ENCODE measurements around the gene GALNS. TPM values are rescaled to one million over a fixed set of nuclear protein-coding genes. Genes with fewer than 3 reads are reported as not detected.

The GALNS gene
- polyA plus RNA-seq, 1 experiment, result 11.6 TPM

- no peak overlapping the region for H3K4me3 ChIP-seq (ENCODE audit: low read depth, low read length)
- POLR2A ChIA-PET, result interaction anchor here (1.4 kb wide), 1 partner anchor 16 kb away, joined by 3 read pairs; no protein-coding TSS in a partner anchor
- no peak overlapping the region for H3K27ac ChIP-seq (ENCODE audit: low read depth, low read length)
- no peak for TF ChIP-seq CTCF (IDR thresholded peaks at IDR 0.05; ENCODE audit: low read depth, low read length)
- no peak for DNase-seq (ENCODE audit: low read depth, low spot score)
- no peaks in the 10 kb centered on the region; the same call in 1 of the 2 replicates for H3K9me3 ChIP-seq (ENCODE audit: control insufficient read depth, insufficient read depth, low read length)
- no peaks in the 10 kb centered on the region for H3K27me3 ChIP-seq (ENCODE audit: control insufficient read depth, insufficient read depth, low read length)
- CTCF ChIA-PET, result interaction anchor here (0.5 to 1.2 kb wide), 2 partner anchors 32 to 35 kb away, joined by 3 to 4 read pairs; no protein-coding TSS in a partner anchor
These were observed 78.1 kb downstream of the GALNS start for GRCh38 chr16:88778541-88779065.

GRCh38 chr16:88778271-88778525, 78.5 kb downstream of the GALNS start:
- TF ChIP-seq CTCF (IDR thresholded peaks at IDR 0.05; ENCODE audit: low read depth, low read length), result no peak
- H3K4me3 ChIP-seq (ENCODE audit: low read depth, low read length), result no peak overlapping the region
- H3K27ac ChIP-seq (ENCODE audit: low read depth, low read length), result no peak overlapping the region
- POLR2A ChIA-PET, result interaction anchor here (0.5 to 1.4 kb wide), 2 partner anchors 15 to 175 kb away, joined by 3 to 8 read pairs; no protein-coding TSS in a partner anchor
- no peaks in the 10 kb centered on the region for H3K27me3 ChIP-seq (ENCODE audit: control insufficient read depth, insufficient read depth, low read length)
- H3K9me3 ChIP-seq (ENCODE audit: control insufficient read depth, insufficient read depth, low read length), result no peaks in the 10 kb centered on the region; the same call in 1 of the 2 replicates
- no peak for DNase-seq (ENCODE audit: low read depth, low spot score)
- CTCF ChIA-PET, result interaction anchor here (1.2 kb wide), 1 partner anchor 35 kb away, joined by 3 read pairs; no protein-coding TSS in a partner anchor

DNA sequence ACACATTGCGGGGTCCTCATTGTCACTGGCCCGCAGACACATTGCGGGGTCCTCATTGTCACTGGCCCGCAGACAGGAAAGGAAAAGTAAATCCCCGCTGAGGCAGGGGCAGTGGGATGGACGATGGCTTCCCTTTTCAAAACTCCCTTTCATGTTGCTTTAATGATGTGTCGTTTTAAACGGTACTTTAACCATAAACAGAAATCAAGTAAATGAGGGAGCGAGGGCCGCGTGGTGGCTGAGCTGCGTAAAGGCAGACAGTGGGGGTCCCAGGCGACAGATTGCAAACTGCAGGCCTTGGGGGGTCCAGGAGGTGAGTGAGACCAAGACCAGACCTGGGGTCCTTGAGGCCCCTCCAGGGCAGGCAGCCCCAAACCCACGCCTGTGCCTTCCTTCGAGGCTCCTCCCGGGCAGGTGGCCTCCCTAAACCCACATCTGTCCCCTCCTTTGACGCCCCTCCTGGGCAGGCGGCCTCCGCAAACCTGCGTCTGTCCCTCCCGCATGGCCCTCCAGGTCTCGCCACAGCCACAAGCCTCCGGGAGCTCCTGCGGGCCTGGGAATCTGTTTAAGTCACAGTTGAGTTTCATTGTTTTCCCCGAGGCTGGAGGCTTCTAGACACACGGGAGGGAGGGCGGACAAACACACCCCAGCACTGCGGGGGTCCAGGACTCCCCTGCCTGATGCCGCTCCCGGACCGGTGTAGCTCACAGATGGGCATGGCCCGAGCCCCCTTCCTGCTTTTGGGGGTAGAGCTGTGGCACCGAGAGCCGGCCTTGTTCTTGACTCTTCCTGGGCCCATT, 79.1 kb downstream of the GALNS start:
- ChIA-PET CTCF (interaction anchor here (1.2 kb wide), 1 partner anchor 34 kb away, joined by 3 read pairs; no protein-coding TSS in a partner anchor), POLR2A (interaction anchor here (0.5 to 1.4 kb wide), 2 partner anchors 15 to 174 kb away, joined by 3 to 8 read pairs; no protein-coding TSS in a partner anchor)
- TF ChIP-seq CTCF (IDR thresholded peaks at IDR 0.05; ENCODE audit: low read depth, low read length), result no peak
- H3K27ac ChIP-seq (ENCODE audit: low read depth, low read length), result no peak overlapping the region
- no peak overlapping the region for H3K4me3 ChIP-seq (ENCODE audit: low read depth, low read length)
- no peaks in the 10 kb centered on the region for H3K27me3 ChIP-seq (ENCODE audit: control insufficient read depth, insufficient read depth, low read length)
- no peak for DNase-seq (ENCODE audit: low read depth, low spot score)
- no peaks in the 10 kb centered on the region; the same call in 1 of the 2 replicates for H3K9me3 ChIP-seq (ENCODE audit: control insufficient read depth, insufficient read depth, low read length)

DNA sequence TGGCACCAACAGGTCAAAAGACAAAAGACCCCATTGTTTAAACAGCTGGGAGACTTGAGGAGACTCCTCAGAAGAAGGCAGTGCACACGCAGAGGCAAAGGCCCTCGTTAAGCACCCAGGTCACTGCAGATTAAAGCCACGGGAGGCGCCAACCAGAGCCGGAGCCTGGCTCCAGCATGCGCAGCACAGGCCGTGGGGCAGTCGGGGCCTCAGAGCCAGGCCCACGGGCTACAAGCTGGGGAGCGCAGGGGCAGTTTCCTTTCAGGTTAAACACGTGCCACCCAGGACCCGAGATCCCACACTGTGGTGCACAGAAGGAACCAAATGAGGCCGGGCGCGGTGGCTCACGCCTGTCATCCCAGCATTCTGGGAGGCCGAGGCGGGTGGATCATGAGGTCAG, 80.9 kb downstream of the GALNS start:
- no peak for DNase-seq (ENCODE audit: low read depth, low spot score)
- ChIA-PET POLR2A (interaction anchor here (0.7 to 0.9 kb wide), 2 partner anchors 16 to 206 kb away, joined by 3 to 5 read pairs; no protein-coding TSS in a partner anchor), CTCF (no interaction called here)
- TF ChIP-seq CTCF (IDR thresholded peaks at IDR 0.05; ENCODE audit: low read depth, low read length), result no peak
- no peak overlapping the region for H3K4me3 ChIP-seq (ENCODE audit: low read depth, low read length)
- H3K9me3 ChIP-seq (ENCODE audit: control insufficient read depth, insufficient read depth, low read length), result no peaks in the 10 kb centered on the region; the same call in 1 of the 2 replicates
- H3K27me3 ChIP-seq (ENCODE audit: control insufficient read depth, insufficient read depth, low read length), result no peaks in the 10 kb centered on the region
- no peak overlapping the region for H3K27ac ChIP-seq (ENCODE audit: low read depth, low read length)

Measured in AG04450 (cell line).